Subcutaneous abdominal adipose tissue (tissue), 5 donors: ENCODE data around the gene SERPINE2.
"Not testable (repeated sequence)": the region's sequence is repeated elsewhere in the genome, so short reads cannot be mapped to it uniquely, and the experiment has no call there.

ENCODE experiments used
- H3K27ac ChIP-seq: one replicate; pipeline ENCODE4 v1.7.0; 2013; ENCODE audit warnings: low read depth, mild to moderate bottlenecking, inconsistent platforms, low read length, moderate library complexity
- H3K27me3 ChIP-seq, 5 donors: one replicate each; pipeline ENCODE4 v1.7.0; 2013; ENCODE audit warnings: low read length in 5 of 5, inconsistent platforms in 1 of 5; ENCODE audit not compliant: control insufficient read depth in 5 of 5, insufficient read depth in 4 of 5
- H3K36me3 ChIP-seq, 5 donors: one replicate each; pipeline ENCODE4 v1.7.0; 2013; ENCODE audit warnings: low read length in 5 of 5; ENCODE audit not compliant: control insufficient read depth in 5 of 5, insufficient read depth in 5 of 5
- H3K4me1 ChIP-seq, 5 donors: one replicate each; pipeline ENCODE4 v1.7.0; 2013; ENCODE audit warnings: low read length in 5 of 5, mild to moderate bottlenecking in 3 of 5, moderate library complexity in 1 of 5; ENCODE audit not compliant: control insufficient read depth in 5 of 5, insufficient read depth in 5 of 5
- H3K4me3 ChIP-seq, 5 donors: one replicate each; pipeline ENCODE4 v1.7.0; 2013; ENCODE audit warnings: low read length in 5 of 5, low read depth in 1 of 5
- H3K9ac ChIP-seq, 5 donors: one replicate each; pipeline ENCODE4 v1.7.0; 2013; ENCODE audit warnings: low read length in 5 of 5, mild to moderate bottlenecking in 4 of 5, moderate library complexity in 3 of 5
- H3K9me3 ChIP-seq, 5 donors: one replicate each; pipeline ENCODE4 v1.7.0; 2013; ENCODE audit warnings: low read length in 5 of 5; ENCODE audit not compliant: control insufficient read depth in 5 of 5
- donor health status: healthy.
- donor health status: healthy.
- donor health status: healthy.
- donor health status: healthy.
- donor health status: healthy.

SERPINE2 gene

GRCh38 chr2:224022486-224022885, 16.6 kb downstream of the SERPINE2 start:
- no peaks in the 10 kb centered on the region for H3K36me3 ChIP-seq
- no peaks in the 10 kb centered on the region for H3K27me3 ChIP-seq
- H3K9me3 ChIP-seq: no peaks in the 10 kb centered on the region
- no peaks in the 10 kb centered on the region for H3K4me1 ChIP-seq
- H3K4me3 ChIP-seq: no peak overlapping the region
- no peak overlapping the region for H3K9ac ChIP-seq
- no peak overlapping the region for H3K27ac ChIP-seq

- Histone ChIP-seq H3K4me1 (no peaks in the 10 kb centered on the region), H3K36me3 (no peaks in the 10 kb centered on the region), H3K27ac (no peak overlapping the region), H3K9me3 (no peaks in the 10 kb centered on the region), H3K9ac (no peak overlapping the region), H3K4me3 (no peak overlapping the region), H3K27me3 (no peaks in the 10 kb centered on the region)
These were observed 18.6 kb downstream of the SERPINE2 start for GRCh38 chr2:224020523-224020922.

- no peaks in the 10 kb centered on the region for H3K9me3 ChIP-seq
- peaks cover 0 to 2% (median 0%) of the 10 kb centered on the region in 5 donors for H3K27me3 ChIP-seq
- no peak overlapping the region for H3K4me3 ChIP-seq
- H3K9ac ChIP-seq: no peak overlapping the region
- no peaks in the 10 kb centered on the region for H3K4me1 ChIP-seq
- H3K36me3 ChIP-seq: no peaks in the 10 kb centered on the region
- H3K27ac ChIP-seq: no peak overlapping the region
These were observed 21.1 kb downstream of the SERPINE2 start for GRCh38 chr2:224017957-224018356.

- Histone ChIP-seq H3K4me1 (no peaks in the 10 kb centered on the region), H3K4me3 (no peak overlapping the region), H3K9ac (no peak overlapping the region), H3K27ac (no peak overlapping the region), H3K36me3 (no peaks in the 10 kb centered on the region), H3K9me3 (no peaks in the 10 kb centered on the region), H3K27me3 (peaks cover 0 to 2% (median 0%) of the 10 kb centered on the region in 5 donors)
These were observed 22.1 kb downstream of the SERPINE2 start for GRCh38 chr2:224016963-224017362.

- no peak overlapping the region for H3K9ac ChIP-seq
These were observed 24.8 kb downstream of the SERPINE2 start for GRCh38 chr2:224014336-224014735.

GRCh38 chr2:224011837-224012236, 27.2 kb downstream of the SERPINE2 start:
- no peaks in the 10 kb centered on the region for H3K9me3 ChIP-seq
- peaks cover 0 to 2% (median 0%) of the 10 kb centered on the region in 5 donors for H3K27me3 ChIP-seq
- H3K27ac ChIP-seq: no peak overlapping the region
- H3K36me3 ChIP-seq: no peaks in the 10 kb centered on the region
- no peak overlapping the region for H3K9ac ChIP-seq
- H3K4me1 ChIP-seq: no peaks in the 10 kb centered on the region
- H3K4me3 ChIP-seq: no peak overlapping the region

More at GRCh38 chr2:224014336-224014735, 24.8 kb downstream of the SERPINE2 start:
- Histone ChIP-seq H3K4me1 (no peaks in the 10 kb centered on the region), H3K4me3 (no peak overlapping the region), H3K27me3 (peaks cover 0 to 2% (median 0%) of the 10 kb centered on the region in 5 donors), H3K9me3 (no peaks in the 10 kb centered on the region), H3K27ac (no peak overlapping the region), H3K36me3 (no peaks in the 10 kb centered on the region)

GRCh38 chr2:224009605-224010315, 29.3 kb downstream of the SERPINE2 start:
- Histone ChIP-seq H3K36me3 (no peaks in the 10 kb centered on the region), H3K4me3 (no peak overlapping the region), H3K27ac (no peak overlapping the region), H3K9ac (no peak overlapping the region), H3K4me1 (no peaks in the 10 kb centered on the region), H3K9me3 (no peaks in the 10 kb centered on the region), H3K27me3 (no peaks in the 10 kb centered on the region)

GRCh38 chr2:224008702-224009261, 30.3 kb downstream of the SERPINE2 start:
- H3K9ac ChIP-seq: no peak overlapping the region
- H3K9me3 ChIP-seq: no peaks in the 10 kb centered on the region
- H3K4me1 ChIP-seq: peaks cover 0 to 8% (median 7%) of the 10 kb centered on the region in 5 donors
- no peaks in the 10 kb centered on the region for H3K27me3 ChIP-seq
- H3K27ac ChIP-seq: no peak overlapping the region
- H3K36me3 ChIP-seq: no peaks in the 10 kb centered on the region
- no peak overlapping the region for H3K4me3 ChIP-seq

- Histone ChIP-seq H3K27ac (no peak overlapping the region), H3K9ac (no peak overlapping the region), H3K4me3 (no peak overlapping the region), H3K9me3 (no peaks in the 10 kb centered on the region), H3K4me1 (peaks cover 1 to 8% (median 7%) of the 10 kb centered on the region in 5 donors), H3K27me3 (no peaks in the 10 kb centered on the region), H3K36me3 (no peaks in the 10 kb centered on the region)
These were observed 34.9 kb downstream of the SERPINE2 start for GRCh38 chr2:224004105-224004695.

- not testable (repeated sequence) for H3K27me3 ChIP-seq, H3K4me1 ChIP-seq, H3K4me3 ChIP-seq, H3K9me3 ChIP-seq, H3K9ac ChIP-seq, H3K36me3 ChIP-seq, H3K27ac ChIP-seq
These were observed 38.4 kb downstream of the SERPINE2 start for GRCh38 chr2:224000662-224001061.
